ENCODE measurements around the gene PCBD2. TPM values are rescaled to one million over a fixed set of nuclear protein-coding genes. Genes with fewer than 3 reads are reported as not detected.

PCBD2 gene
- total and polyA plus RNA-seq, 2 donors (not counting 1 experiment from before 2014, with no cell fraction given) = 6.1 to 15.7 TPM

DNA sequence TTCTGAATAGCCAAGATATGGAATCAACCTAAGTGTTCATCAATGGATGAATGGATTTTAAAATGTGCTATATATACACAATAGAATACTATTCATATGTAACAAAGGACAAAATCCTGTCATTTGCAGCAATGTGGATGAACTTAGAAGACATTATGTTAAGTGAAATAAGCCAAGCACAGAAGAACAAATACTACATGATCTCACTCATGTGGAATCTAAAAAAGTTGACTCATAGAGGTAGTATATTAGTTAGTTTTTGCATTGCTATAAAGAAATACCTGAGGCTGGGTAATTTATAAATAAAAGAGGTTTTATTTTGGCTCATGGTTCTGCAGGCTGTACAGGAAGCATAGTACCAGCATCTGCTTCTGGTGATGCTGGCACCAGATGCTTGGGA, 70.9 kb downstream of the PCBD2 start:
- Mint-ChIP-seq H3K4me1 (no peaks in the 10 kb centered on the region), H3K27ac (no peak overlapping the region), H3K27me3 (no peaks in the 10 kb centered on the region), H3K9me3 (ENCODE audit: insufficient read depth) (peaks cover 12% of the 10 kb centered on the region), H3K4me3 (no peak overlapping the region)
- Histone ChIP-seq H3K79me2 (ENCODE audit: control insufficient read depth, insufficient read depth, low read length) (no peaks in the 10 kb centered on the region), H3K4me2 (replicated peaks; ENCODE audit: low read depth, low read length, poor library complexity, severe bottlenecking) (no peak overlapping the region), H3K9me3 (ENCODE audit: control extremely low read depth in 1 of 3, control insufficient read depth in 2 of 3, insufficient read depth in 1 of 3, low read length in 2 of 3) (peaks cover 0 to 26% (median 19%) of the 10 kb centered on the region in 3 donors), H3K27me3 (replicated peaks in 1 of 4; ENCODE audit: control extremely low read depth in 1 of 4, control insufficient read depth in 3 of 4, insufficient read depth in 4 of 4, low read length in 3 of 4) (no peaks in the 10 kb centered on the region), H3K9ac (ENCODE audit: low read length) (no peak overlapping the region), H3K36me3 (replicated peaks in 1 of 2; ENCODE audit: control extremely low read depth in 1 of 2, control insufficient read depth in 1 of 2, extremely low read depth in 1 of 2, insufficient read depth in 2 of 2, low read length in 1 of 2) (no peaks in the 10 kb centered on the region), H4K20me1 (ENCODE audit: control insufficient read depth, insufficient read depth, low read length, poor library complexity, severe bottlenecking) (no peaks in the 10 kb centered on the region), H3K4me3 (ENCODE audit: control extremely low read depth in 1 of 5, extremely low read depth in 1 of 5, insufficient read depth in 1 of 5, low read depth in 2 of 5, low read length in 4 of 5) (no peak overlapping the region), H3K27ac (ENCODE audit: low read length in 2 of 2) (no peak overlapping the region), H2AFZ (ENCODE audit: insufficient read depth, low read depth, low read length, poor library complexity, severe bottlenecking) (no peak overlapping the region), H3K4me1 (ENCODE audit: control insufficient read depth in 2 of 2, insufficient read depth in 2 of 2, low read length in 2 of 2) (no peaks in the 10 kb centered on the region)
- intact Hi-C loops (cut with micrococcal nuclease) = no loop called here
- ATAC-seq (ENCODE audit: low read depth) (no peak), DNase-seq (no peak)
- no peak for TF ChIP-seq CTCF (IDR thresholded peaks at IDR 0.05)
- CTCF ChIA-PET = no interaction called here
- POLR2A ChIA-PET = no interaction called here

DNA sequence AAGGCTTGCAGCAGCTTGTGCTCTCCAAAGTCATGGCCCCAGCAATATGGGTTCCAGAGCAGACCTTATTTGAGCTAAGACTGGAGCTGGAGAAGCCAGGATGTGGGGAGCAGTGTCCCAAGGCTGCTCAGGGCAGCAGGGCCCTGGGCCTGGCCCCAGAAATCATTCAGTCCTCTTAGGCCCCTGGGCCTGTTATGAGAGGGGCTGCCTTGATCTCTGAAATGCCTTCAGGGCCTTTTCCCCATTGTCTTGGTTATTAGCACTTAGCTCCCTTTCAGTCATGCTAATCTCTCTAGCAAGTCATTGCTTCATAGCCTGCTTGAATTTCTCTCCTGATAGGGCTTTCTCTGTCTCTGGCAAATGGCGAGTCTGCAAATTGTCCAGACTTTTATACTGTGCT, 71.9 kb downstream of the PCBD2 start:
- Mint-ChIP-seq H3K27me3 (no peaks in the 10 kb centered on the region), H3K4me3 (no peak overlapping the region), H3K27ac (no peak overlapping the region), H3K4me1 (no peaks in the 10 kb centered on the region), H3K9me3 (ENCODE audit: insufficient read depth) (peaks cover 14% of the 10 kb centered on the region)
- Histone ChIP-seq H3K36me3 (replicated peaks in 1 of 2; ENCODE audit: control extremely low read depth in 1 of 2, control insufficient read depth in 1 of 2, extremely low read depth in 1 of 2, insufficient read depth in 2 of 2, low read length in 1 of 2) (no peaks in the 10 kb centered on the region), H3K27me3 (replicated peaks in 1 of 4; ENCODE audit: control extremely low read depth in 1 of 4, control insufficient read depth in 3 of 4, insufficient read depth in 4 of 4, low read length in 3 of 4) (no peaks in the 10 kb centered on the region), H3K4me2 (replicated peaks; ENCODE audit: low read depth, low read length, poor library complexity, severe bottlenecking) (no peak overlapping the region), H3K79me2 (ENCODE audit: control insufficient read depth, insufficient read depth, low read length) (no peaks in the 10 kb centered on the region), H3K9me3 (ENCODE audit: control extremely low read depth in 1 of 3, control insufficient read depth in 2 of 3, insufficient read depth in 1 of 3, low read length in 2 of 3) (peaks cover under 1 to 34% (median 22%) of the 10 kb centered on the region in 3 donors), H4K20me1 (ENCODE audit: control insufficient read depth, insufficient read depth, low read length, poor library complexity, severe bottlenecking) (no peaks in the 10 kb centered on the region), H3K4me3 (ENCODE audit: control extremely low read depth in 1 of 5, extremely low read depth in 1 of 5, insufficient read depth in 1 of 5, low read depth in 2 of 5, low read length in 4 of 5) (no peak overlapping the region), H3K9ac (ENCODE audit: low read length) (no peak overlapping the region), H3K27ac (ENCODE audit: low read length in 2 of 2) (no peak overlapping the region), H2AFZ (ENCODE audit: insufficient read depth, low read depth, low read length, poor library complexity, severe bottlenecking) (no peak overlapping the region), H3K4me1 (ENCODE audit: control insufficient read depth in 2 of 2, insufficient read depth in 2 of 2, low read length in 2 of 2) (no peaks in the 10 kb centered on the region)
- no peak for ATAC-seq (ENCODE audit: low read depth)
- intact Hi-C loops (cut with micrococcal nuclease) = no loop called here
- DNase-seq = no peak
- CTCF ChIA-PET = interaction anchor here (0.9 kb wide), 1 partner anchor 67 kb away, joined by 3 read pairs; no protein-coding TSS in a partner anchor
- TF ChIP-seq CTCF (IDR thresholded peaks at IDR 0.05) = no peak
- TF ChIP-seq EZH2 (IDR thresholded peaks at IDR 0.05; ENCODE audit: borderline replicate concordance, insufficient read depth, low read depth, low read length, poor library complexity, severe bottlenecking) = no peak
- 100% methylated on average over 1 of the region's 1 CpG for WGBS (ENCODE audit: insufficient coverage)
- POLR2A ChIA-PET = no interaction called here

Data from B cell (primary cell).